ENCODE measurements around the gene ZDHHC12.

Gene ZDHHC12

GRCh38 chr9:128723866-128724743 lies at the start of gene ZDHHC12:
Gene ZDHHC12, minus strand, starts transcription at chr9:128724127. Its CDS starts 34 bp downstream, at chr9:128724093.
- Mint-ChIP-seq H3K9me3 (no peaks in the 10 kb centered on the region), H3K4me3 (peak within 1 kb of the TSS; percentile 87 to 93 (median 90)), H3K27me3 (ENCODE audit: low read depth) (peaks cover 4% of the 10 kb centered on the region), H3K27ac (peak within 1 kb of the TSS; percentile 19 to 33 (median 25)), H3K4me1 (peaks cover 21% of the 10 kb centered on the region), H3K36me3 (ENCODE audit: low read depth) (no peaks in the 10 kb centered on the region)
- TF ChIP-seq CTCF (IDR thresholded peaks at IDR 0.05; ENCODE audit: unreplicated experiment in 3 of 3), result no peak

- Mint-ChIP-seq H3K36me3 (ENCODE audit: low read depth) (peaks cover 4% of the 10 kb centered on the region), H3K9me3 (peaks cover 4% of the 10 kb centered on the region), H3K27ac (peak overlapping the region in 2 of 3 experiments; percentile 52 to 95), H3K4me3 (peak overlapping the region; percentile 90 to 99 (median 95)), H3K27me3 (ENCODE audit: low read depth) (no peaks in the 10 kb centered on the region), H3K4me1 (peaks cover 18% of the 10 kb centered on the region)
- no peak for TF ChIP-seq CTCF (IDR thresholded peaks at IDR 0.05; ENCODE audit: unreplicated experiment in 3 of 3)
These were observed 49.1 kb upstream of the ZDHHC12 start for GRCh38 chr9:128773049-128773448.

GRCh38 chr9:128771745-128772519 lies 48.0 kb upstream of the ZDHHC12 start, which contains the start of gene ZER1:
Gene ZER1, minus strand, starts transcription at chr9:128771927. Its CDS starts 16,362 bp downstream, at chr9:128755565.
- no peak for TF ChIP-seq CTCF (IDR thresholded peaks at IDR 0.05; ENCODE audit: unreplicated experiment in 3 of 3)
- peaks cover 9% of the 10 kb centered on the region for H3K36me3 Mint-ChIP-seq (ENCODE audit: low read depth)
- peaks cover 4% of the 10 kb centered on the region for H3K9me3 Mint-ChIP-seq
- H3K27me3 Mint-ChIP-seq (ENCODE audit: low read depth), result no peaks in the 10 kb centered on the region
- peak within 1 kb of the TSS; percentile 95 to 99 (median 99) for H3K4me3 Mint-ChIP-seq
- H3K27ac Mint-ChIP-seq, result peak within 1 kb of the TSS; percentile 94 to 98 (median 97)
- H3K4me1 Mint-ChIP-seq, result peaks cover 18% of the 10 kb centered on the region

- H3K9me3 Mint-ChIP-seq, result peaks cover 4% of the 10 kb centered on the region
- H3K4me1 Mint-ChIP-seq, result peaks cover 18% of the 10 kb centered on the region
- H3K36me3 Mint-ChIP-seq (ENCODE audit: low read depth), result peaks cover 9% of the 10 kb centered on the region
- TF ChIP-seq CTCF (IDR thresholded peaks at IDR 0.05; ENCODE audit: unreplicated experiment in 3 of 3), result no peak
- H3K27ac Mint-ChIP-seq, result peak overlapping the region; percentile 94 to 98 (median 97)
- H3K4me3 Mint-ChIP-seq, result peak overlapping the region; percentile 95 to 99 (median 99)
- no peaks in the 10 kb centered on the region for H3K27me3 Mint-ChIP-seq (ENCODE audit: low read depth)
These were observed 47.3 kb upstream of the ZDHHC12 start for GRCh38 chr9:128771094-128771721.

GRCh38 chr9:128770286-128771030 lies 46.5 kb upstream of the ZDHHC12 start:
- Mint-ChIP-seq H3K4me1 (peaks cover 21% of the 10 kb centered on the region), H3K4me3 (peak overlapping the region; percentile 95 to 99 (median 99)), H3K36me3 (ENCODE audit: low read depth) (peaks cover 12% of the 10 kb centered on the region), H3K9me3 (peaks cover 4% of the 10 kb centered on the region), H3K27ac (peak overlapping the region; percentile 94 to 98 (median 97)), H3K27me3 (ENCODE audit: low read depth) (no peaks in the 10 kb centered on the region)
- no peak for TF ChIP-seq CTCF (IDR thresholded peaks at IDR 0.05; ENCODE audit: unreplicated experiment in 3 of 3)
